ENCODE measurements around the gene PLEKHG1. TPM values are rescaled to one million over a fixed set of nuclear protein-coding genes. Genes with fewer than 3 reads are reported as not detected.

Gene PLEKHG1
- total RNA-seq, 1 experiment from 2014 or later, result 2.7 TPM

DNA sequence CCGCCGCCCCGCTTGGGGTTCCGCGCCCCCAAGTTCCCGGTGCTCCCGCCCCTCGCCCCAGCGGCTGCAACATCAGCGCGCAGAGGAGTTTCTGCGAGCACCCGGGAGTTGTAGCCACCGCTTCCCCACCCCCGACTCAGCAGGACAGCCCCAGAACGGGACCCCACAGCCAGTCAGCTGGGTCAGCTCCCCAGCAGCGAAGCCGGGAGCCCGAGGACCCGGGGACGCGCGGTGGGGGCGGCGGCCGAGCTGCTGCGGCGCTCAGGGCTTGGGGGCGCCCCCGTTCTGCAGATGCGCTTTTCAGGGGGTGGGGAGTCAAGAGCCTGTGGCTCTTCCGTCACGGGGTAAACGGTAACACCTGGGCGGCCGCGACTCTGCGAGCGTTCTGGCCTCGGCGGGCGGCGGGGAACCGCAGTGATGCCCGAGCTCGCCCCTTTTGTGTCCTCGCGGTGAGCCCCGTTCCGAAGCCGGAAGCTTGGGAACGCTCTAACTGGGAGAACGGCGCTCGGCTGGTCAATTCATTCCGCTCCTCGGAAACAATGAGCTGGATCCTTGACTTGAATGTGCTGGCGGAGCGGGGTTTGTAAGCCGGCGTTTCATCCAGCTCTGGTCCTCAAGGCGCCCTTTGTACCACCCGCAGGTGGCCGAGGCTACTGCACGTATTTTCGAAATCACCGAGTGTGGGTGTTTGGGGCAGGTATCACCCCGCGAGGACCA lies 774 bp downstream of the PLEKHG1 start (continued):
- TF ChIP-seq NR3C1 (CRISPR knock-in tag; conservative IDR thresholded peaks at IDR 0.05; ENCODE audit: low read depth) (no peak), JAZF1 (CRISPR knock-in tag; IDR thresholded peaks at IDR 0.05) (no peak), GRHL2 (CRISPR knock-in tag; IDR thresholded peaks at IDR 0.05; ENCODE audit: insufficient replicate concordance, severe bottlenecking) (no peak), MXD4 (CRISPR knock-in tag; IDR thresholded peaks at IDR 0.05; ENCODE audit: borderline replicate concordance) (no peak), FOXK1 (CRISPR knock-in tag; IDR thresholded peaks at IDR 0.05) (no peak), ESRRA (CRISPR knock-in tag; IDR thresholded peaks at IDR 0.05; ENCODE audit: borderline replicate concordance) (no peak), SMAD3 (CRISPR knock-in tag; IDR thresholded peaks at IDR 0.05; ENCODE audit: borderline replicate concordance) (peak; percentile 51; the same call in 1 of the 2 replicates), OVOL2 (CRISPR knock-in tag; IDR thresholded peaks at IDR 0.05; ENCODE audit: borderline replicate concordance) (no peak), NFATC4 (CRISPR knock-in tag; IDR thresholded peaks at IDR 0.05) (no peak), IRF2 (CRISPR knock-in tag; IDR thresholded peaks at IDR 0.05; ENCODE audit: borderline replicate concordance, low read depth) (no peak)
- TF ChIP-seq, protein P1, sequence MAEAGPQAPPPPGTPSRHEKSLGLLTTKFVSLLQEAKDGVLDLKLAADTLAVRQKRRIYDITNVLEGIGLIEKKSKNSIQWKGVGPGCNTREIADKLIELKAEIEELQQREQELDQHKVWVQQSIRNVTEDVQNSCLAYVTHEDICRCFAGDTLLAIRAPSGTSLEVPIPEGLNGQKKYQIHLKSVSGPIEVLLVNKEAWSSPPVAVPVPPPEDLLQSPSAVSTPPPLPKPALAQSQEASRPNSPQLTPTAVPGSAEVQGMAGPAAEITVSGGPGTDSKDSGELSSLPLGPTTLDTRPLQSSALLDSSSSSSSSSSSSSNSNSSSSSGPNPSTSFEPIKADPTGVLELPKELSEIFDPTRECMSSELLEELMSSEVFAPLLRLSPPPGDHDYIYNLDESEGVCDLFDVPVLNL (CRISPR knock-in tag; IDR thresholded peaks at IDR 0.05; ENCODE audit: borderline replicate concordance, low read depth), result no peak
- TF ChIP-seq, protein P2, sequence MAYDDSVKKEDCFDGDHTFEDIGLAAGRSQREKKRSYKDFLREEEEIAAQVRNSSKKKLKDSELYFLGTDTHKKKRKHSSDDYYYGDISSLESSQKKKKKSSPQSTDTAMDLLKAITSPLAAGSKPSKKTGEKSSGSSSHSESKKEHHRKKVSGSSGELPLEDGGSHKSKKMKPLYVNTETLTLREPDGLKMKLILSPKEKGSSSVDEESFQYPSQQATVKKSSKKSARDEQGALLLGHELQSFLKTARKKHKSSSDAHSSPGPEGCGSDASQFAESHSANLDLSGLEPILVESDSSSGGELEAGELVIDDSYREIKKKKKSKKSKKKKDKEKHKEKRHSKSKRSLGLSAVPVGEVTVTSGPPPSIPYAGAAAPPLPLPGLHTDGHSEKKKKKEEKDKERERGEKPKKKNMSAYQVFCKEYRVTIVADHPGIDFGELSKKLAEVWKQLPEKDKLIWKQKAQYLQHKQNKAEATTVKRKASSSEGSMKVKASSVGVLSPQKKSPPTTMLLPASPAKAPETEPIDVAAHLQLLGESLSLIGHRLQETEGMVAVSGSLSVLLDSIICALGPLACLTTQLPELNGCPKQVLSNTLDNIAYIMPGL (CRISPR knock-in tag; IDR thresholded peaks at IDR 0.05), result peak; percentile 91
- TF ChIP-seq, protein P3, sequence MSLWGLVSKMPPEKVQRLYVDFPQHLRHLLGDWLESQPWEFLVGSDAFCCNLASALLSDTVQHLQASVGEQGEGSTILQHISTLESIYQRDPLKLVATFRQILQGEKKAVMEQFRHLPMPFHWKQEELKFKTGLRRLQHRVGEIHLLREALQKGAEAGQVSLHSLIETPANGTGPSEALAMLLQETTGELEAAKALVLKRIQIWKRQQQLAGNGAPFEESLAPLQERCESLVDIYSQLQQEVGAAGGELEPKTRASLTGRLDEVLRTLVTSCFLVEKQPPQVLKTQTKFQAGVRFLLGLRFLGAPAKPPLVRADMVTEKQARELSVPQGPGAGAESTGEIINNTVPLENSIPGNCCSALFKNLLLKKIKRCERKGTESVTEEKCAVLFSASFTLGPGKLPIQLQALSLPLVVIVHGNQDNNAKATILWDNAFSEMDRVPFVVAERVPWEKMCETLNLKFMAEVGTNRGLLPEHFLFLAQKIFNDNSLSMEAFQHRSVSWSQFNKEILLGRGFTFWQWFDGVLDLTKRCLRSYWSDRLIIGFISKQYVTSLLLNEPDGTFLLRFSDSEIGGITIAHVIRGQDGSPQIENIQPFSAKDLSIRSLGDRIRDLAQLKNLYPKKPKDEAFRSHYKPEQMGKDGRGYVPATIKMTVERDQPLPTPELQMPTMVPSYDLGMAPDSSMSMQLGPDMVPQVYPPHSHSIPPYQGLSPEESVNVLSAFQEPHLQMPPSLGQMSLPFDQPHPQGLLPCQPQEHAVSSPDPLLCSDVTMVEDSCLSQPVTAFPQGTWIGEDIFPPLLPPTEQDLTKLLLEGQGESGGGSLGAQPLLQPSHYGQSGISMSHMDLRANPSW (CRISPR knock-in tag; conservative IDR thresholded peaks at IDR 0.05; ENCODE audit: low read depth), result no peak
- TF ChIP-seq, protein P4, sequence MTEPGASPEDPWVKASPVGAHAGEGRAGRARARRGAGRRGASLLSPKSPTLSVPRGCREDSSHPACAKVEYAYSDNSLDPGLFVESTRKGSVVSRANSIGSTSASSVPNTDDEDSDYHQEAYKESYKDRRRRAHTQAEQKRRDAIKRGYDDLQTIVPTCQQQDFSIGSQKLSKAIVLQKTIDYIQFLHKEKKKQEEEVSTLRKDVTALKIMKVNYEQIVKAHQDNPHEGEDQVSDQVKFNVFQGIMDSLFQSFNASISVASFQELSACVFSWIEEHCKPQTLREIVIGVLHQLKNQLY (CRISPR knock-in tag; IDR thresholded peaks at IDR 0.05), result no peak
- TF ChIP-seq, protein P5, sequence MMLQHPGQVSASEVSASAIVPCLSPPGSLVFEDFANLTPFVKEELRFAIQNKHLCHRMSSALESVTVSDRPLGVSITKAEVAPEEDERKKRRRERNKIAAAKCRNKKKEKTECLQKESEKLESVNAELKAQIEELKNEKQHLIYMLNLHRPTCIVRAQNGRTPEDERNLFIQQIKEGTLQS (CRISPR knock-in tag; conservative IDR thresholded peaks at IDR 0.05), result no peak
- TF ChIP-seq, protein P6, sequence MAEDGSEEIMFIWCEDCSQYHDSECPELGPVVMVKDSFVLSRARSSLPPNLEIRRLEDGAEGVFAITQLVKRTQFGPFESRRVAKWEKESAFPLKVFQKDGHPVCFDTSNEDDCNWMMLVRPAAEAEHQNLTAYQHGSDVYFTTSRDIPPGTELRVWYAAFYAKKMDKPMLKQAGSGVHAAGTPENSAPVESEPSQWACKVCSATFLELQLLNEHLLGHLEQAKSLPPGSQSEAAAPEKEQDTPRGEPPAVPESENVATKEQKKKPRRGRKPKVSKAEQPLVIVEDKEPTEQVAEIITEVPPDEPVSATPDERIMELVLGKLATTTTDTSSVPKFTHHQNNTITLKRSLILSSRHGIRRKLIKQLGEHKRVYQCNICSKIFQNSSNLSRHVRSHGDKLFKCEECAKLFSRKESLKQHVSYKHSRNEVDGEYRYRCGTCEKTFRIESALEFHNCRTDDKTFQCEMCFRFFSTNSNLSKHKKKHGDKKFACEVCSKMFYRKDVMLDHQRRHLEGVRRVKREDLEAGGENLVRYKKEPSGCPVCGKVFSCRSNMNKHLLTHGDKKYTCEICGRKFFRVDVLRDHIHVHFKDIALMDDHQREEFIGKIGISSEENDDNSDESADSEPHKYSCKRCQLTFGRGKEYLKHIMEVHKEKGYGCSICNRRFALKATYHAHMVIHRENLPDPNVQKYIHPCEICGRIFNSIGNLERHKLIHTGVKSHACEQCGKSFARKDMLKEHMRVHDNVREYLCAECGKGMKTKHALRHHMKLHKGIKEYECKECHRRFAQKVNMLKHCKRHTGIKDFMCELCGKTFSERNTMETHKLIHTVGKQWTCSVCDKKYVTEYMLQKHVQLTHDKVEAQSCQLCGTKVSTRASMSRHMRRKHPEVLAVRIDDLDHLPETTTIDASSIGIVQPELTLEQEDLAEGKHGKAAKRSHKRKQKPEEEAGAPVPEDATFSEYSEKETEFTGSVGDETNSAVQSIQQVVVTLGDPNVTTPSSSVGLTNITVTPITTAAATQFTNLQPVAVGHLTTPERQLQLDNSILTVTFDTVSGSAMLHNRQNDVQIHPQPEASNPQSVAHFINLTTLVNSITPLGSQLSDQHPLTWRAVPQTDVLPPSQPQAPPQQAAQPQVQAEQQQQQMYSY (CRISPR knock-in tag; IDR thresholded peaks at IDR 0.05), result peak; percentile 87
- TF ChIP-seq, protein P7, sequence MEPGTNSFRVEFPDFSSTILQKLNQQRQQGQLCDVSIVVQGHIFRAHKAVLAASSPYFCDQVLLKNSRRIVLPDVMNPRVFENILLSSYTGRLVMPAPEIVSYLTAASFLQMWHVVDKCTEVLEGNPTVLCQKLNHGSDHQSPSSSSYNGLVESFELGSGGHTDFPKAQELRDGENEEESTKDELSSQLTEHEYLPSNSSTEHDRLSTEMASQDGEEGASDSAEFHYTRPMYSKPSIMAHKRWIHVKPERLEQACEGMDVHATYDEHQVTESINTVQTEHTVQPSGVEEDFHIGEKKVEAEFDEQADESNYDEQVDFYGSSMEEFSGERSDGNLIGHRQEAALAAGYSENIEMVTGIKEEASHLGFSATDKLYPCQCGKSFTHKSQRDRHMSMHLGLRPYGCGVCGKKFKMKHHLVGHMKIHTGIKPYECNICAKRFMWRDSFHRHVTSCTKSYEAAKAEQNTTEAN (CRISPR knock-in tag; IDR thresholded peaks at IDR 0.05), result 0 out of 2 replicates have a peak, but pooled peaks have one; percentile 44
- TF ChIP-seq, protein P8, sequence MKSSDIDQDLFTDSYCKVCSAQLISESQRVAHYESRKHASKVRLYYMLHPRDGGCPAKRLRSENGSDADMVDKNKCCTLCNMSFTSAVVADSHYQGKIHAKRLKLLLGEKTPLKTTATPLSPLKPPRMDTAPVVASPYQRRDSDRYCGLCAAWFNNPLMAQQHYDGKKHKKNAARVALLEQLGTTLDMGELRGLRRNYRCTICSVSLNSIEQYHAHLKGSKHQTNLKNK (CRISPR knock-in tag; IDR thresholded peaks at IDR 0.05), result no peak
- TF ChIP-seq, protein P9, sequence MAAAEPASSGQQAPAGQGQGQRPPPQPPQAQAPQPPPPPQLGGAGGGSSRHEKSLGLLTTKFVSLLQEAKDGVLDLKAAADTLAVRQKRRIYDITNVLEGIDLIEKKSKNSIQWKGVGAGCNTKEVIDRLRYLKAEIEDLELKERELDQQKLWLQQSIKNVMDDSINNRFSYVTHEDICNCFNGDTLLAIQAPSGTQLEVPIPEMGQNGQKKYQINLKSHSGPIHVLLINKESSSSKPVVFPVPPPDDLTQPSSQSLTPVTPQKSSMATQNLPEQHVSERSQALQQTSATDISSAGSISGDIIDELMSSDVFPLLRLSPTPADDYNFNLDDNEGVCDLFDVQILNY (CRISPR knock-in tag; IDR thresholded peaks at IDR 0.05), result peak; percentile 47; the same call in 1 of the 2 replicates
- TF ChIP-seq, protein P10, sequence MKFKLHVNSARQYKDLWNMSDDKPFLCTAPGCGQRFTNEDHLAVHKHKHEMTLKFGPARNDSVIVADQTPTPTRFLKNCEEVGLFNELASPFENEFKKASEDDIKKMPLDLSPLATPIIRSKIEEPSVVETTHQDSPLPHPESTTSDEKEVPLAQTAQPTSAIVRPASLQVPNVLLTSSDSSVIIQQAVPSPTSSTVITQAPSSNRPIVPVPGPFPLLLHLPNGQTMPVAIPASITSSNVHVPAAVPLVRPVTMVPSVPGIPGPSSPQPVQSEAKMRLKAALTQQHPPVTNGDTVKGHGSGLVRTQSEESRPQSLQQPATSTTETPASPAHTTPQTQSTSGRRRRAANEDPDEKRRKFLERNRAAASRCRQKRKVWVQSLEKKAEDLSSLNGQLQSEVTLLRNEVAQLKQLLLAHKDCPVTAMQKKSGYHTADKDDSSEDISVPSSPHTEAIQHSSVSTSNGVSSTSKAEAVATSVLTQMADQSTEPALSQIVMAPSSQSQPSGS (CRISPR knock-in tag; IDR thresholded peaks at IDR 0.05; ENCODE audit: borderline replicate concordance, low read depth), result no peak
- TF ChIP-seq, protein P11, sequence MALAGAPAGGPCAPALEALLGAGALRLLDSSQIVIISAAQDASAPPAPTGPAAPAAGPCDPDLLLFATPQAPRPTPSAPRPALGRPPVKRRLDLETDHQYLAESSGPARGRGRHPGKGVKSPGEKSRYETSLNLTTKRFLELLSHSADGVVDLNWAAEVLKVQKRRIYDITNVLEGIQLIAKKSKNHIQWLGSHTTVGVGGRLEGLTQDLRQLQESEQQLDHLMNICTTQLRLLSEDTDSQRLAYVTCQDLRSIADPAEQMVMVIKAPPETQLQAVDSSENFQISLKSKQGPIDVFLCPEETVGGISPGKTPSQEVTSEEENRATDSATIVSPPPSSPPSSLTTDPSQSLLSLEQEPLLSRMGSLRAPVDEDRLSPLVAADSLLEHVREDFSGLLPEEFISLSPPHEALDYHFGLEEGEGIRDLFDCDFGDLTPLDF (CRISPR knock-in tag; IDR thresholded peaks at IDR 0.05), result no peak

Measured in WTC11 (cell line).